SK-N-SH treated with all-trans-retinoic acid at 6 μM for 48 hours (cell line): ENCODE data around the gene CYP8B1.

Experiments used
- ATAC-seq: fragments of 200-7000 bp; cut with Tn5 transposase; 3 replicates; pipeline ENCODE4 v1.9.1; 2020; ENCODE audit warnings: mild to moderate bottlenecking, moderate library complexity
- ARNTL ChIP-seq: fragments of 450-650 bp; formaldehyde crosslinking; IDR thresholded peaks from 2 replicates; pipeline ENCODE4 v1.5.0; 2020; ENCODE audit warnings: low read depth, mild to moderate bottlenecking, moderate library complexity, borderline replicate concordance
- BACH2 ChIP-seq: fragments of 250-450 bp; sonication (Bioruptor Pico); IDR thresholded peaks from 2 replicates; pipeline ENCODE4 v1.9.0; 2021; ENCODE audit warnings: mild to moderate bottlenecking, borderline replicate concordance
- CREB5 ChIP-seq: fragments of 250-450 bp; sonication (Bioruptor Pico); IDR thresholded peaks from 2 replicates; pipeline ENCODE4 v1.5.1; 2020; ENCODE audit warnings: low read depth, mild to moderate bottlenecking, moderate library complexity
- CSDC2 ChIP-seq: fragments of 250-450 bp; sonication (Bioruptor Pico); IDR thresholded peaks from 2 replicates; pipeline ENCODE4 v1.5.0; 2020; ENCODE audit warnings: mild to moderate bottlenecking, moderate library complexity
- CSRNP3 ChIP-seq: fragments of 250-450 bp; sonication (Bioruptor Pico); IDR thresholded peaks from 2 replicates; pipeline ENCODE4 v1.5.1; 2021; ENCODE audit warnings: mild to moderate bottlenecking, moderate library complexity
- GLIS3 ChIP-seq: fragments of 250-450 bp; sonication (Bioruptor Pico); IDR thresholded peaks from 2 replicates; pipeline ENCODE4 v1.5.0; 2020; ENCODE audit warnings: mild to moderate bottlenecking, moderate library complexity
- ISL1 ChIP-seq: fragments of 250-450 bp; sonication (Bioruptor Pico); IDR thresholded peaks from 2 replicates; pipeline ENCODE4 v2.1.2; 2022; ENCODE audit warnings: mild to moderate bottlenecking, moderate library complexity
- OSR1 ChIP-seq: fragments of 250-450 bp; sonication (Bioruptor Pico); IDR thresholded peaks from 2 replicates; pipeline ENCODE4 v1.8.0; 2022; ENCODE audit warnings: moderate library complexity, mild to moderate bottlenecking, inconsistent platforms
- PATZ1 ChIP-seq: fragments of 250-450 bp; sonication (Bioruptor Pico); IDR thresholded peaks from 2 replicates; pipeline ENCODE4 v1.8.0; 2020; ENCODE audit warnings: mild to moderate bottlenecking, moderate library complexity, borderline replicate concordance
- POU6F1 ChIP-seq: fragments of 250-450 bp; sonication (Bioruptor Pico); IDR thresholded peaks from 2 replicates; pipeline ENCODE4 v1.8.0; 2021; ENCODE audit warnings: low read depth, mild to moderate bottlenecking, moderate library complexity, borderline replicate concordance
- PPARA ChIP-seq: fragments of 250-450 bp; sonication (Bioruptor Pico); IDR thresholded peaks from 2 replicates; pipeline ENCODE4 v1.5.0; 2020; ENCODE audit warnings: mild to moderate bottlenecking, borderline replicate concordance
- RARB ChIP-seq: fragments of 250-450 bp; sonication (Bioruptor Pico); IDR thresholded peaks from 2 replicates; pipeline ENCODE4 v1.8.0; 2021; ENCODE audit warnings: mild to moderate bottlenecking, moderate library complexity
- SNAI2 ChIP-seq: fragments of 250-450 bp; sonication (Bioruptor Pico); IDR thresholded peaks from 2 replicates; pipeline ENCODE4 v1.5.0; 2020; ENCODE audit warnings: mild to moderate bottlenecking, moderate library complexity
- TCF4 ChIP-seq: fragments of 250-450 bp; sonication (Bioruptor Pico); IDR thresholded peaks from 2 replicates; pipeline ENCODE4 v1.8.0; 2021; ENCODE audit warnings: mild to moderate bottlenecking, moderate library complexity, borderline replicate concordance
- TOX ChIP-seq: fragments of 250-450 bp; sonication (Bioruptor Pico); IDR thresholded peaks from 2 replicates; pipeline ENCODE4 v1.8.0; 2021; ENCODE audit warnings: mild to moderate bottlenecking, moderate library complexity, borderline replicate concordance
- ZC3H10 ChIP-seq: fragments of 250-450 bp; sonication (Bioruptor Pico); IDR thresholded peaks from 2 replicates; pipeline ENCODE4 v1.5.1; 2021; ENCODE audit warnings: mild to moderate bottlenecking, moderate library complexity
- ZFP3 ChIP-seq: fragments of 250-450 bp; sonication (Bioruptor Pico); IDR thresholded peaks from 2 replicates; pipeline ENCODE4 v1.5.0; 2020; ENCODE audit warnings: mild to moderate bottlenecking, moderate library complexity
- ZNF565 ChIP-seq: fragments of 450-650 bp; formaldehyde crosslinking; conservative IDR thresholded peaks from 2 replicates; pipeline ENCODE4 v1.5.0; 2020; ENCODE audit warnings: low read depth, mild to moderate bottlenecking, moderate library complexity
- ZNF70 ChIP-seq: fragments of 450-650 bp; formaldehyde crosslinking; IDR thresholded peaks from 2 replicates; pipeline ENCODE4 v1.5.0; 2020; ENCODE audit warnings: mild to moderate bottlenecking, moderate library complexity
- ZNF8 ChIP-seq: fragments of 450-650 bp; formaldehyde crosslinking; IDR thresholded peaks from 2 replicates; pipeline ENCODE4 v1.5.0; 2020; ENCODE audit warnings: mild to moderate bottlenecking, moderate library complexity
- TF ChIP-seq, protein P1 (sequence below): fragments of 250-450 bp; sonication (Bioruptor Pico); IDR thresholded peaks from 2 replicates; pipeline ENCODE4 v1.5.0; 2020; ENCODE audit warnings: mild to moderate bottlenecking, moderate library complexity

The CYP8B1 gene

GRCh38 chr3:42827023-42827422 is 48.7 kb downstream of the CYP8B1 start:
- TF ChIP-seq CSRNP3 (CRISPR knock-in tag) (no peak), ZNF70 (no peak), RARB (CRISPR knock-in tag) (no peak), ISL1 (CRISPR knock-in tag) (no peak), PPARA (CRISPR knock-in tag) (no peak)
- no peak for ATAC-seq

- no peak for ATAC-seq
- TF ChIP-seq CREB5 (no peak), RARB (CRISPR knock-in tag) (no peak), ZFP3 (CRISPR knock-in tag) (no peak), TCF4 (CRISPR knock-in tag) (no peak), POU6F1 (CRISPR knock-in tag) (no peak), BACH2 (no peak), SNAI2 (CRISPR knock-in tag) (no peak), TOX (CRISPR knock-in tag) (no peak), PATZ1 (CRISPR knock-in tag) (no peak), ZC3H10 (no peak), GLIS3 (CRISPR knock-in tag) (no peak)
Observed at GRCh38 chr3:42826141-42826540, 49.5 kb downstream of the CYP8B1 start.

DNA sequence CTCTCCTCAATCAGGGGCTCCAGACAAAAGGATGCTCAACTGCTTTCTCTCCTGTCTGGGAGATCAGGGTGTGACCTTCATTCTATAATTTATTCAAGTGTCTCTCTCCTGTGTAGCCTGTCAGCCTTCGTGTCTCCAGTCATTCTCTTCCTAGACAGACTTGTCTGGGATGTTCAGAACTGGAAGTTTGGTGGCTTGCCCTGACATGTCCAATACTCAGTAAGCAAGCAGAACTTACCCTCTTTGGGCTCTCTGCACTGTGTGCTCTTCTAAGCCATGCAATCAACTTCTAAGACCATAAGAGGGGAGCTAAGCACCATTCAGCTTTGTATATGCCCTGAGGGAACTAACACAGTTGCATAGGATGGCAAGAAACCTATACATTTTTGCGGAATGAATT is 52.3 kb downstream of the CYP8B1 start:
- ATAC-seq, result 0 out of 3 replicates have a peak, but pooled peaks have one; percentile 14
- TF ChIP-seq ARNTL (no peak), PPARA (CRISPR knock-in tag) (no peak), ZC3H10 (no peak), BACH2 (no peak), TOX (CRISPR knock-in tag) (no peak), CSRNP3 (CRISPR knock-in tag) (no peak), CSDC2 (CRISPR knock-in tag) (no peak), GLIS3 (CRISPR knock-in tag) (no peak), CREB5 (no peak), ZNF8 (CRISPR knock-in tag) (no peak), SNAI2 (CRISPR knock-in tag) (no peak), POU6F1 (CRISPR knock-in tag) (no peak), PATZ1 (CRISPR knock-in tag) (no peak), OSR1 (CRISPR knock-in tag) (no peak), ZNF565 (no peak), ZFP3 (CRISPR knock-in tag) (no peak), TCF4 (CRISPR knock-in tag) (no peak)
- TF ChIP-seq, protein P1, sequence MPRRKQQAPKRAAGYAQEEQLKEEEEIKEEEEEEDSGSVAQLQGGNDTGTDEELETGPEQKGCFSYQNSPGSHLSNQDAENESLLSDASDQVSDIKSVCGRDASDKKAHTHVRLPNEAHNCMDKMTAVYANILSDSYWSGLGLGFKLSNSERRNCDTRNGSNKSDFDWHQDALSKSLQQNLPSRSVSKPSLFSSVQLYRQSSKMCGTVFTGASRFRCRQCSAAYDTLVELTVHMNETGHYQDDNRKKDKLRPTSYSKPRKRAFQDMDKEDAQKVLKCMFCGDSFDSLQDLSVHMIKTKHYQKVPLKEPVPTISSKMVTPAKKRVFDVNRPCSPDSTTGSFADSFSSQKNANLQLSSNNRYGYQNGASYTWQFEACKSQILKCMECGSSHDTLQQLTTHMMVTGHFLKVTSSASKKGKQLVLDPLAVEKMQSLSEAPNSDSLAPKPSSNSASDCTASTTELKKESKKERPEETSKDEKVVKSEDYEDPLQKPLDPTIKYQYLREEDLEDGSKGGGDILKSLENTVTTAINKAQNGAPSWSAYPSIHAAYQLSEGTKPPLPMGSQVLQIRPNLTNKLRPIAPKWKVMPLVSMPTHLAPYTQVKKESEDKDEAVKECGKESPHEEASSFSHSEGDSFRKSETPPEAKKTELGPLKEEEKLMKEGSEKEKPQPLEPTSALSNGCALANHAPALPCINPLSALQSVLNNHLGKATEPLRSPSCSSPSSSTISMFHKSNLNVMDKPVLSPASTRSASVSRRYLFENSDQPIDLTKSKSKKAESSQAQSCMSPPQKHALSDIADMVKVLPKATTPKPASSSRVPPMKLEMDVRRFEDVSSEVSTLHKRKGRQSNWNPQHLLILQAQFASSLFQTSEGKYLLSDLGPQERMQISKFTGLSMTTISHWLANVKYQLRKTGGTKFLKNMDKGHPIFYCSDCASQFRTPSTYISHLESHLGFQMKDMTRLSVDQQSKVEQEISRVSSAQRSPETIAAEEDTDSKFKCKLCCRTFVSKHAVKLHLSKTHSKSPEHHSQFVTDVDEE, result no peak
